TTC549 (cell line): Measurements from ENCODE around the gene RPS6KC1.
"Not testable (repeated sequence)": the region's sequence is repeated elsewhere in the genome, so short reads cannot be mapped to it uniquely, and the experiment has no call there.

ENCODE experiments used
- FAIRE-seq: peaks from 2 replicates; lab custom pipeline; 2012; peaks lifted over from hg19 to GRCh38; lab: Jason Lieb, UNC

RPS6KC1 gene, protein sequence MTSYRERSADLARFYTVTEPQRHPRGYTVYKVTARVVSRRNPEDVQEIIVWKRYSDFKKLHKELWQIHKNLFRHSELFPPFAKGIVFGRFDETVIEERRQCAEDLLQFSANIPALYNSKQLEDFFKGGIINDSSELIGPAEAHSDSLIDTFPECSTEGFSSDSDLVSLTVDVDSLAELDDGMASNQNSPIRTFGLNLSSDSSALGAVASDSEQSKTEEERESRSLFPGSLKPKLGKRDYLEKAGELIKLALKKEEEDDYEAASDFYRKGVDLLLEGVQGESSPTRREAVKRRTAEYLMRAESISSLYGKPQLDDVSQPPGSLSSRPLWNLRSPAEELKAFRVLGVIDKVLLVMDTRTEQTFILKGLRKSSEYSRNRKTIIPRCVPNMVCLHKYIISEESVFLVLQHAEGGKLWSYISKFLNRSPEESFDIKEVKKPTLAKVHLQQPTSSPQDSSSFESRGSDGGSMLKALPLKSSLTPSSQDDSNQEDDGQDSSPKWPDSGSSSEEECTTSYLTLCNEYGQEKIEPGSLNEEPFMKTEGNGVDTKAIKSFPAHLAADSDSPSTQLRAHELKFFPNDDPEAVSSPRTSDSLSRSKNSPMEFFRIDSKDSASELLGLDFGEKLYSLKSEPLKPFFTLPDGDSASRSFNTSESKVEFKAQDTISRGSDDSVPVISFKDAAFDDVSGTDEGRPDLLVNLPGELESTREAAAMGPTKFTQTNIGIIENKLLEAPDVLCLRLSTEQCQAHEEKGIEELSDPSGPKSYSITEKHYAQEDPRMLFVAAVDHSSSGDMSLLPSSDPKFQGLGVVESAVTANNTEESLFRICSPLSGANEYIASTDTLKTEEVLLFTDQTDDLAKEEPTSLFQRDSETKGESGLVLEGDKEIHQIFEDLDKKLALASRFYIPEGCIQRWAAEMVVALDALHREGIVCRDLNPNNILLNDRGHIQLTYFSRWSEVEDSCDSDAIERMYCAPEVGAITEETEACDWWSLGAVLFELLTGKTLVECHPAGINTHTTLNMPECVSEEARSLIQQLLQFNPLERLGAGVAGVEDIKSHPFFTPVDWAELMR

DNA sequence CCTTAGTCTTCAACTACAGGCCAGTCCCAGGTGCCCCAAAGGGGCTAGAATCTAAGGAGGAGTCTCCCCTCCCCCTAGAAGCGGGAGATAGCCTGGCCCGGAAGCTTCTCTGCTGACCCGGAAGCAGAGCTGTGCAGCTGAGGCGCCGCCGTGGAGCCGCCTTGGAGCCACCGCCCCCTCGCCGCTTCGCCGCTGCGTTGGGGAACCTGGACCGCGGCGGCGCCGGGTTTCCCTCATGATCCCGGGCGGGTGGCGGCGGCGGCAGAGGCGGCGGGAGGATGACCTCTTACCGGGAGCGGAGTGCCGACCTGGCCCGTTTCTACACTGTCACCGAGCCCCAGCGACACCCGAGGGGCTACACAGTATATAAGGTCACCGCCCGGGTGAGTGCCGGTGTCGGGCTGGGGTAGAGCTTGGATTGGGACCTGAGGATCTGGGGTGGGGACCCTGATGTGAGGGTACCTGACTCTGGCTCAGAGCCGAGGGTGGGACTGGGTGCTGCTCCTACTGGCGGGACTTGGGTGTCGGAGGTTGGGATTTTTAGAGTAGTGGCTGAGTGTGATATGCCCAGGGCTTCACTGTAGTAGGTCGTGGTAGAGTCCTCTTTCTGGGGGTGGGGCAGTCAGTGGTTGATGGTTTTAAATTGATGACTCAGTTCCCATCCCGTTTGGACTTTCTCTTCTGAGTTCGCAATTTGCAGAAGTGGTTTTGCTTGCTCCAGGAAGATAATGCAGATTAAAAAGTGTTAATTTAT lies at the start of gene RPS6KC1:
Gene RPS6KC1 (plus strand): TSS at position 115 of the 754 bp plus-strand sequence. CDS start 164 bp downstream, at position 279.
- FAIRE-seq, result no peak

DNA sequence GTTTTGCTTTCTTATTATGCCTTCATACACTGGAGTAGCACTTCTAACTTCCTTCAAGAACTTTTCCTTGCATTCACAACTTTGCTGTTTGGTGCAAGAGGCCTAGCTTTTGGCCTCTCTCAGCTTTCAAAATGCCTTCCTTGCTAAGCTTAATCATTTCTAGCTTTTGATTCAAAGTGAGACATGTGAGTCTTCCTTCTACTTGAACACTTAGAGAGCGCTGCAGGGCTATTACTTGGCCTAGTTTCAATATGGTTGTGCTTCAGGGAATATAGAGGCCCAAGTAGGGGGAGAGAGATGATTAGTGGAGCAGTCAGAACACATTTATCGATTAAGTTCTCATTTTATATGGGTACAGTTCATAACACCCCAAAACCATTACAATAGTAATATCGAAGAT lies 47.8 kb upstream of the RPS6KC1 start:
- FAIRE-seq, result no peak

DNA sequence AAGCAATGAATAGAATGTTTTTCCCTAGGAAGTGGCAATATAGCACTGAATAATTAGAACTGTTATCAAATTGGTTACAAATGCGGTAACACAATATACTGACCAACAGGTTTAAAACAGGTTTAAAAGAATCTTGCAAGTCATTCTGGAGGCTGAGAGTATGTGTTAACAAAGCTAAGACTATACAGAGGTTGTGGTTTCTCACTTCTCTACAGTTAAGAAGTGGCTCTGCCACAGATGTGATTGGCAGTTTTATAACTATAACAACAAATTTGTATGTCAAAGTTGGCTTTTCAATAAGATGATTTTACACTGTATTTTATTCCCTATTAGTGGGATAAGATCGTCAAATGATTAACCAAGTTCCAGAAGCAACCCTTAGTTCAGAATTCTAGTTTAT lies 42.5 kb upstream of the RPS6KC1 start:
- FAIRE-seq, result no peak

DNA sequence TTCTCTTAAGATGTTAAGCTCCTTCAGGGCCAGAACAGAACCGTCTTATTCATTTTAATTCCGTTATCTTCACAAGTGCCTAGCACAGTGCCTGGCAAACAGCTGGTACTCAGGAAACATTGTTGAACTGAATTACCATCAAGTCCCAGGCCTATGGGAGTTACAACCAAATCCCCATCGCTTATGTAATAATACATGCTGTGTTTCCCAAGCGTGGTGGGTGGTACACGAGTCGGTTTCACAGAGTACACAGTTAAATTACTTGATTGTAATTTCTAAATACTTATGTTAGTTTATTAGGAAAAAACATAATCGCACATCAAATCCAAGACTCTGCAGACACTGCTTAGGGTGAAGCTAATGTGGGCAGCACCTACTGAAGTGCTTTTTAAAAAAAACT lies 36.4 kb upstream of the RPS6KC1 start:
- no peak for FAIRE-seq

DNA sequence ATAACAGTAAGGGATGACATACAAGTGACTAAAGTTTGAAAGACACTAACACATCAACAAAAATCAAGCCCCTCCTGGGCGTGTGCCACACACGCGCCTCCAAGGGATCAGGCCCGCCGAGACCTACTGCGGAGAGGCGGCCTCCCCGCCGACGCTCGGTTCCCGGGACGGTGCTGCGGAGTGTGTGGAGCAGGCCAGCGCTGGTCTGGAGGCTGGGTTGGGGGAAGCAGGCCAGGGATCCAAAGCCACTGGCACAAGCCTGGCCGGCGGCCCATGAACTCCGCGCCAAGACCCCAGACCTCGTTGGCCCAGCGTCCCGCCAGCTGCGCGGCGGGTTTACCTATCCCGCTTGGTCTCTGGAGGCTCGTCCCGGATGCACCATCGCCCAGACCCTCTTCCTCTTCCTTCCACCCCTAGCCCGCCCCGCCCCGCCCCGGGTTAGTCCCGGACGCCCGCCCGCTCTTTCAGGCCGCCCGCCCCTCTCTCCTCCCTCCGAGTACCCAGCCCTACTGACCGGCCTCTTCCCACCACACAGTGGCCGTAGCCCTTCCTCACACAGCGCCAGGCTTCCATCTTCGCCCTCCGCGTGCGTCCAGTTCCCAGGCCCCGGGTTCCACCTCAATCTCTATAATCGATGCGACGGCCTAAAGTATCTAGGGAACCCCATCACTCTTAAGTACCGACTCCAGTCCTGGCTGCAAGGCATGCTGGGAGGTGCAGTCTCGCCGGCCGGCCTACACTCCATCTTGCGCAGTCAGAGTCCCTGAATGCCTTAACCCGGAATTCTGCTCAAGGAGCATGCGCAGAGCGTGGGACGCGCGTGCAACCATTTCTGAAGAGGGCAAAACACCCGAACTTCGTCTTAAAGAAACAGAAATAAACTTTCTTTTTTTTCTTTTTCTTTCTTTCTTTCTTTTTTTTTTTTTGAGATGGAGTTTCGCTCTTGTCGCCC lies 35.7 kb upstream of the RPS6KC1 start, which contains the start of gene ANGEL2:
Gene ANGEL2 (minus strand): TSS at position 769 of the 952 bp plus-strand sequence. CDS start 196 bp downstream, at position 573.
- peak; percentile 97 for FAIRE-seq

DNA sequence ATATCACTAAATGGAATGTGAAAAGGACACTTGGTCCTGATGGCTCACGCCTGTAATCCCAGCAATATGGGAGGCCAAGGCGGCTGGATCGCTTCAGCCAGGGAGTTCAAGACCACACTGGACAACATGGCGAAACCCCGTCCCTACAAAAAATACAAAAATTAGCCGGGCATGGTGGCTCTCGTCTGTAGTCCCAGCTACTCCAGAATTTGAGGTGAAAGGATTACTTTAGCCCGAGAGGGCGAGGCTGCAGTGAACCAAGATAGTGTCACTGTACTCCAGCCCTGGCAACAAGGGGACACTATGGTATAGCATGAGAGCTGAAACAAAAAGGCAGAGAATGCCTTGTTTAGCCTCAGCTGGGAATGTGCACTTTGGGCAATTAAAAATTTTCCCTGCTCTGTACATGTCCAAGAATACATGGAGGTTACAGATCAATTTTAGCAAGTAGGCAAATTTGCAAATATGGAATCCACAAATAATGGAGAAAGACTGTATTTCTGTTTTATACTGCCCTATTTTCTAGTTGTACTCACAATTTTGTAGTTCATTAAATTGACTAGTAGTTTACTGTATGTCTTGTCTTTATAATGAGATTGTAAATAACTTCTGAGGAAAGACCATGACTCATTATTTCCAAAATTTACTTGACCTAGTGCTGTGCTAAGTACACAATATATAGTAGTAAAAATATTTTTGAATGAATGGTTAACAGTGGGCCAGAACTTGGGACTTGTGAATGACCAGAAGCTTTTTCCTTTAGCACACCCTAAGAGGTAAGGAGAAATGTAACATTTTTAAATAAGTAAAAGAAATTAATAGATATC lies 33.4 kb upstream of the RPS6KC1 start:
- FAIRE-seq, result peak; percentile 20

DNA sequence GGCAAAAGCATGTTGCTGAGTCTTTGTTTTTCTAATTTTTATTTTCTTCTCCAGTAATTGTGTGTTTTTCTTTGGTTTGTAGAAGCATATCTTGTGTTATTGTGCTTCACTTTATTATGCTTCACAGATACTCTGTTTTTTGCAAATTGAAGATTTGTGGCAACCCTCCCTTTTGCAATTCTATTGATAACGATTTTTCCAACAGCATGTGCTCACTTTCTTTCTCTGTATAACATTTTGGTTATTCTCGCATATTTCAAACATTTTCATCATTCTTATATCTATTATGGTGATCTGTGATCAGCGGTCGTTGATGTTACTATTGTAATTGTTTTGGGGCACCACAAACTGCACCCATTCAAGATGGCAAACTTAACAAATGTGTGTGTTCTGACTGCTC lies 31.6 kb upstream of the RPS6KC1 start:
- FAIRE-seq, result no peak

DNA sequence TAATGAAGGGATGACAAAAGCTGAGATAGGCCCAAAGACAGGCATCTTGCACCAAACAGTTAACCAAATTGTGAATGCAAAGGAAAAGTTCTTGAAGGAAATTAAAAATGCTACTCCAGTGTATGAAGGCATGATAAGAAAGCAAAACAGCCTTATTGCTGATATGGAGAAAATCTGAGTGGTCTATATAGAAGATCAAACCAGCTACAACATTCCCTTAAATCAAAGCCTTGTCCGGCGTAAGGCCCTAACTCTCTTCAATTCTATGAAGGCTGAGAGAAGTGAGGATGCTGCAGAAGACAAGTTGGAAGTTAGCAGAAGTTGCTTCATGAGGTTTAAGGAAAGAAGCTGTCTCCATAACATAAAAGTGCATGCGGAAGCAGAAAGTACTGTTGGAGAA lies 31.0 kb upstream of the RPS6KC1 start:
- FAIRE-seq, result no peak

DNA sequence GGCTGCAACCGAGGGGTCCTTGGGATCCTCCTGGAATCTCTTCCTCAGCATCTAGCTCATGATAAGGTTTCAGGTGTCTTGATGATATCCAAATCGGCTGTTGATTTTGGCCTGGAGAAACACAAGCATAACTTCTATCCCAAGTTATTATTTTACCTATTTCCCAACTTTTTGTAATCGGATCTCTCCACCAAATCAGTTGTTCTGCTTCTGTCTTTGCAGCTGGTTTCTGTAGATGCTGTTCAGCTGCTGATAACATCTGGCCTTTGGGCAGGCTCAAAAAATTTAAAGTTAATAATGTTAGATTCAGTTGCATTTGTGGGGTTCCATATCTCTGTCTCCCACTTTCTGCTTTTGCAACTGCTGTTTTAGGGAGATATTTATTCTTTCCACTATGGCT lies 24.0 kb upstream of the RPS6KC1 start:
- FAIRE-seq, result not testable (repeated sequence)

DNA sequence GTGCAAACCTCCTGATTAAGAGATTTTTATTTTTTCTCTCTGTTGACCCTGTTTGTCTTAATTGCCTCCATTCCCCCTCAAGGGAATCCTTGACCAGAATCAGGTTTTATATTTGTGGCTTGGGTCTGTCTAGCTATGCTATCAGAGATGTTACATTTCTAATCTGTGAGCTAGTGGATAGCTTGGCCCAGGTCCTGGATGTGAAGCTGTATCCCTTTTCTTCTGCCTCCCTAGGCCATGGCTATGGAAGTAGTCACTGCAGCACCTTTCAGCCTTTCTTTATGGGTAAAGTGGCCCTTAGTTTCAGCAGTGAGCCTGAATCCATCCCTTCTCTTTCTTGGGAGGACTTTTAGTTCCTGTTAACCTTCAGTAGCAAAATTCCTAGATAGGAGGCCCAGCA lies 18.4 kb upstream of the RPS6KC1 start:
- FAIRE-seq, result no peak

DNA sequence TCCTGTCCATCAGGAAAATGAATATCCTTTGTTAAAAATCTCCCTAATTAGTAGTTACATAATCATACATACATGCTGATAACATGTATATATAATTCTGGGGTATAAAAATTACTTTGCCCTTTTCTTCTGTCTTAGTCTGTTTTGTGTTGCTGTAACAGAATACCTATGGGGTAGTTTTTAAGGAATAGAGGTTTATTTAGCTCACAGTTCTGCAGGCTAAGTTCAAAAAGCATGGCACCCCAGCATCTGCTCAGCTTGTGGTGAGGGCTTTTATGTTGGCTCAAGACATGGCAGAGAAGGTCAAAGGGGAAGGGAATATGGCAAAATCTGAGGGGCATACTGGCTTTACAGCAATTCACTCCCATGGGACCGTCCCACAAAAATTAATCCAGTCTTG lies 16.3 kb upstream of the RPS6KC1 start:
- FAIRE-seq, result no peak

DNA sequence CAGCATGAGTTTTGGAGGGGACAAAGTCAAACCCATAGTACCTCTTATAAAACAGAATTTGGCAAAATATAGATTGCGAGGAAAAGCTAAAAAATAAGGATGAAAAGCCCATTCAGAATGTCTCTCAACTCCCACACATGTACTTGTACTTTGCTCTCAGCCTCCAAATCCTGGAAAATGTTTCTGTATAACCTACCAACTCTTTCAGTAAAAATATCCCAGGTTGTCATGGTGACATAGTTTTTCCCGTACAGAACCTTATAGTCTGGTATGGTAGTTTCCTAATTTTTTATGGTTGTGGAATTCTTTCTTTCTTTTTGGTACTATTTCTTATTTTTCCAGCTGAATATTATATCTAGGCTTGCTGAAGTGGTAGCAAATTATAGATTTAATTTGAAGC lies 15.5 kb upstream of the RPS6KC1 start:
- no peak for FAIRE-seq

DNA sequence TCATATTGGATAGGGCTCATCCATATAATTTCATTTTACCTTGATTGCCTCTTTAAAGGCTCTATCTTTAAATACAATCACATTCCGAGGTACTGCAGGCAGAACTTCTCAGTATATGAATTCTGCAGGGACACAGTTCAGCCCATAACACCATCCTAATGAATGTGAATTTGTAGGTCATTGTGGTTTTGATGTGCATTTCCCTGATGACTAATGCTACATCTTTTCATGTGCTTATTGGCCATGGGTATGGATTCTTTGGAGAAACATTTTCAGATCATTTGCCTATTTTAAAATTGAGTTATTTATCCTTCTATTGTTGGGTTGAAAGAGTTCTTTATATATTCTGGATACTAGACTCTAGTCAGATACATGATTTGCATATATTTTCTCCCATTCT lies 9.6 kb upstream of the RPS6KC1 start:
- FAIRE-seq, result peak; percentile 34

DNA sequence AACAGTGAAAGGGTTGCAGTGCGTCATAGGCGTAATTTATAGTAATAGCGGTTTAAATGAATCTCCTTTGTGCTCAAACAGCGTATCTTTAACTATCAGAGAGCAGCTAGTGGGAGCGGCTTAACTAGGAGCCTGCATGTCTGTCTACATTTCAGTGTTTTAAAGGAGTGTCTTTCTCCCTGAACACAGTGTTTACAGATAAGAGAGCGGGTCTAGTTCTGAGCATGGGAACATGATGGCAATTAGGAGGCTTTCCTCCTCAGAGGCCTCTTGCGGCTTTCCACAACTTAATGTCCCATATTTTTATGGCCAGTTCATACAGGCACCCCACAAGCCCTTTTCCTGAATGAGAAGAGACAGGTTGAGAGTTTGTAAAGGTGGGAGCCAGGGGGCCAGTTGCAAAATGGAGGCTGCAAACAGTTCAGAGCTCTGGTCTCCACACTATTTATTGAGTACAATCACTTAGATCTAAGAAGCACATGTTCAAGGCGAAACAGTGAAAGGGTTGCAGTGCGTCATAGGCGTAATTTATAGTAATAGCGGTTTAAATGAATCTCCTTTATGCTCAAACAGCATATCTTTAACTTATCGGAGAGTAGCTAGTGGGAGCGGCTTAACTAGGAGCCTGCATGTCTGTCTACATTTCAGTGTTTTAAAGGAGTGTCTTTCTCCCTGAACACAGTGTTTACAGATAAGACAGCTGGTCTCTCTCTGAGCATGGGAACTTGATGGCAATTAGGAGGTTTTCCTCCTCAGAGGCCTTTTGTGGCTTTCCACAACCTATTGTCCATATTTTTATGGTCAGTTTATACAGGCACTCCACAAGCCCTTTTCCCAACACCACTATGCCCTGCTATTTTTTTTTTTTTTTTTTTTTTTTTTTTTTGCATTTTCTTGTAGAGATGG lies 5.5 kb upstream of the RPS6KC1 start:
- peak; percentile 56 for FAIRE-seq

DNA sequence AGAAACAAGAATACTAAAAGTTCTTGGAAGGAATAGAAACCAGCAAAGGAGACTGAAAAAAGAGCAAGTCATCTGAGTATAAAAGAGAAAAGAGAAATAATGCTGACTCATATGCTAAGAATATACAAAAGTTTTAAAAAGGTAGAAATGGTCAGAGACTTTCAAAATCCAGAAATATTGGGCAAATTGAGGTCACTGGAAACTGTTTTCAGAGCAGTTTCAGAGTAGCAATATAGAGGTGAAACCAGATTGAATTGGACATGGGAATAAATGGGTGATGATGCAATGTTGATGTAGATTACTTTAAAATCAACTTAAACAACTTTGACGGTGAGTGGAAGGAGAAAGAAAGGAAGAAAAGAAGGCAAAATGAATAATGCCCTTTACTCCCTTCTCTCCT lies 1.8 kb upstream of the RPS6KC1 start:
- no peak for FAIRE-seq

DNA sequence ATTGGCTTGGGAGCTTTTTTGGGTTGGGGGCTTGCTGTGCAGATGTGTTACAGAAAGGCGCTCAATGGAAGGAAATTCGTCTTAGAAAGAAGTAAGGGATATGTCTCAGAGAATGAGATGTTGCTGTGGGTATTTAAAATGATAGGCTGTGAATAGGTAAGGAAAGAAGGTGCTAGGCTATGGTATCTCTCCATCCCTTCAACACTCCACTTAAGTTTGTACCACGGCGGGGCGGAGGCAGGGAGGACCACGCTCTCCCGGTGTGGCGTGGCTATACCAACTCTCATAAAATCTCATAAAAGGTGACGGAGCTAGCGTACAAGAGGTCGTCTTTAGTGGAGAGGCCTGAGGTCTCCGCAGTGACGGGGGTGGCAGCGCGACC lies 305 bp upstream of the RPS6KC1 start:
- no peak for FAIRE-seq

DNA sequence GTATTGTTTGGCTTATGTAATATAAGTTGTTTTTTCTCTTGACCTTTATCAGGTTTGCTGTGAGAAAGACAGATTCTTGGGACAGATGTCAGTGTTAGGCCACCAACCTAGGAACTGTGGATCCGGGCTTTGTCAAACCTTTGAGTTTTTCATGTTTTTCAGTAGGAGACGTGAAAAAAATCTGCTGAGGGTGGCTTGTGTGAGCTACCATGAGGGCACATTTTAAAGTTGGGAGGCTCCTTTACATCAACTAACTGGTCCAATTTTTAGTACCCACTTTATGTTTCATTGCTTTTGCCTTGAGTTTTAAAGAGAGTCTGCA lies 801 bp downstream of the RPS6KC1 start:
- no peak for FAIRE-seq

DNA sequence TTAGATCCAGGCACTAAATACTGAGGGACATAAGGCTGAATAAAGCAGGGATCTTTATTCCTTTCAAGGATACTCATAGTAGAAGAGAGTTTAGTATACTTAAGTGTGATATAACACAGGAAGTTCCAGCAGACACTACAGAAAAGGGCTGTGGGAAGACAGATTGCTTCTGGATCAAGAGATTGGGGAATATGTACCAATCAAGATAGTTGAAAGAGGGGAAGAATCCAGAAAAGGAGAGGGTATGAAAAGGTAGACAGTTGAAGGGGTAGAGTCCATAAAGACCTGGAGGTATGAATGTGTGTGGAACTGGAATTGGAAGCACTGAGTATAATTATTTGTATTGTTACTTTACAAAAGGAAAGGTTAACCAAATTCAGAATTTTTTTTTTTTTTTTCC lies 2.4 kb downstream of the RPS6KC1 start:
- FAIRE-seq, result no peak

DNA sequence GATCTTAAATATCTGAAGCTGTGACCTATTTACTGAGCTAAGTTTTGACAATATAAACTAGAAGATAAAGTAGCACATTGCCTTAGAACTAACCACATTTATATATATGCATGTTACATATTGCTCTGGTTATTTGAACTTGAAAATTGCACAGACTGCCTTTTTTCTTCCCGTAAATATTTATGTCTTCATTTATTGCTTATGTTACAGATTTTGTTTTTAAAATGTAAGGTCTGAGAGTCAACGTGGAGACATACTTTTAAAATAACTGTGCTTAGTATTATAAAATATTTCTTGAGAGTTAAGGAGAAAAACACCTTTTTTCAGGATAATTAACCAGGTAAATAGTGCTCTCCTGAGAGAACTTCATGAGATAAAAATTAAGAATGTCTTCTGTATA lies 3.1 kb downstream of the RPS6KC1 start:
- FAIRE-seq, result no peak
